Activated T-cell treated with anti-CD3 and anti-CD28 coated beads for 24 hours (primary cell): Measurements from ENCODE around the gene PSMB7.
"Not testable (repeated sequence)": the region's sequence is repeated elsewhere in the genome, so short reads cannot be mapped to it uniquely, and the experiment has no call there.

Source experiments
- DNase-seq: peaks from one replicate; pipeline ENCODE4 v3.0.0-alpha.2; 2020; ENCODE audit warnings: low read depth

The PSMB7 gene

GRCh38 chr9:124442826-124443225 lies 27.6 kb upstream of the PSMB7 start:
- DNase-seq: no peak

GRCh38 chr9:124442379-124442778 lies 27.1 kb upstream of the PSMB7 start:
- no peak for DNase-seq

- DNase-seq: no peak
Measured at GRCh38 chr9:124441291-124441690, 26.0 kb upstream of the PSMB7 start.

- DNase-seq: no peak
Measured at GRCh38 chr9:124440786-124441185, 25.5 kb upstream of the PSMB7 start.

GRCh38 chr9:124439686-124440243 lies 24.5 kb upstream of the PSMB7 start:
- DNase-seq: no peak

GRCh38 chr9:124439086-124439485 lies 23.8 kb upstream of the PSMB7 start:
- DNase-seq: no peak

- no peak for DNase-seq
Measured at GRCh38 chr9:124438091-124438490, 22.8 kb upstream of the PSMB7 start.

- no peak for DNase-seq
Measured at GRCh38 chr9:124437086-124437485, 21.8 kb upstream of the PSMB7 start.

- no peak for DNase-seq
Measured at GRCh38 chr9:124436320-124436719, 21.1 kb upstream of the PSMB7 start.

GRCh38 chr9:124429530-124429867 lies 14.3 kb upstream of the PSMB7 start:
- no peak for DNase-seq

GRCh38 chr9:124428751-124429529 lies 13.7 kb upstream of the PSMB7 start:
- DNase-seq: no peak

GRCh38 chr9:124427281-124427680 lies 12.0 kb upstream of the PSMB7 start:
- no peak for DNase-seq

- DNase-seq: no peak
Measured at GRCh38 chr9:124426361-124426760, 11.1 kb upstream of the PSMB7 start.

GRCh38 chr9:124425733-124426132 lies 10.5 kb upstream of the PSMB7 start:
- not testable (repeated sequence) for DNase-seq

GRCh38 chr9:124423591-124423990 lies 8.3 kb upstream of the PSMB7 start:
- DNase-seq: no peak

- DNase-seq: no peak
Measured at GRCh38 chr9:124423155-124423554, 7.9 kb upstream of the PSMB7 start.

GRCh38 chr9:124420991-124421543 lies 5.8 kb upstream of the PSMB7 start:
- DNase-seq: no peak

GRCh38 chr9:124419832-124420489 lies 4.7 kb upstream of the PSMB7 start:
- DNase-seq: no peak

GRCh38 chr9:124415852-124416484 lies 726 bp upstream of the PSMB7 start:
- no peak for DNase-seq

GRCh38 chr9:124414612-124415011 lies 630 bp downstream of the PSMB7 start:
- no peak for DNase-seq

GRCh38 chr9:124412228-124412575 lies 3.0 kb downstream of the PSMB7 start:
- no peak for DNase-seq

GRCh38 chr9:124411514-124412227 lies 3.6 kb downstream of the PSMB7 start:
- no peak for DNase-seq
